ENCODE measurements around the gene MPP1.

The MPP1 gene

GRCh38 chrX:154730253-154730891 lies 74.9 kb downstream of the MPP1 start:
- H2AFZ ChIP-seq (ENCODE audit: low read length, unreplicated experiment) = no peak overlapping the region
- H3K27ac ChIP-seq (ENCODE audit: low read depth, low read length) = peak overlapping the region; percentile 99
- H3K4me1 ChIP-seq (ENCODE audit: control insufficient read depth, insufficient read depth, low read length, unreplicated experiment) = peaks cover 96% of the 10 kb centered on the region
- no peaks in the 10 kb centered on the region for H3K27me3 ChIP-seq (ENCODE audit: insufficient read depth, low read length)
- H3K36me3 ChIP-seq (ENCODE audit: insufficient read depth, low read length) = no peaks in the 10 kb centered on the region
- H3K79me2 ChIP-seq (ENCODE audit: control insufficient read depth, insufficient read depth, low read length, unreplicated experiment) = peaks cover 8% of the 10 kb centered on the region
- H3K4me3 ChIP-seq (ENCODE audit: low read depth, low read length) = peak overlapping the region; percentile 34; the same call in 1 of the 2 replicates

GRCh38 chrX:154729439-154729838 lies 75.8 kb downstream of the MPP1 start:
- Histone ChIP-seq H3K4me1 (ENCODE audit: control insufficient read depth, insufficient read depth, low read length, unreplicated experiment) (peaks cover 95% of the 10 kb centered on the region), H3K27ac (ENCODE audit: low read depth, low read length) (peak overlapping the region; percentile 99), H3K36me3 (ENCODE audit: insufficient read depth, low read length) (no peaks in the 10 kb centered on the region), H3K27me3 (ENCODE audit: insufficient read depth, low read length) (no peaks in the 10 kb centered on the region), H3K4me3 (ENCODE audit: low read depth, low read length) (peak overlapping the region; percentile 34; the same call in 1 of the 2 replicates), H2AFZ (ENCODE audit: low read length, unreplicated experiment) (no peak overlapping the region), H3K79me2 (ENCODE audit: control insufficient read depth, insufficient read depth, low read length, unreplicated experiment) (peaks cover 8% of the 10 kb centered on the region)

Data from ACC112 (cell line).